OCI-LY7 (cell line): ENCODE data around the gene DAB2IP.

Source experiments
- CTCF ChIP-seq: fragments of 200-600 bp; sonication (generic); conservative IDR thresholded peaks from 2 replicates; pipeline ENCODE4 v1.5.1; 2014; ENCODE audit warnings: mild to moderate bottlenecking, antibody characterized with exemption, low read length, moderate library complexity, mixed read lengths
- EZH2phosphoT487 ChIP-seq: fragments of 200-600 bp; sonication (generic); IDR thresholded peaks from 2 replicates; pipeline ENCODE4 v1.6.1; 2018; ENCODE audit warnings: low read depth, borderline replicate concordance, mild to moderate bottlenecking, mixed run types, antibody characterized with exemption, low read length, moderate library complexity, mixed read lengths

- no peak for TF ChIP-seq CTCF
- no peak for TF ChIP-seq EZH2phosphoT487
These were observed 134.5 kb downstream of the DAB2IP start for GRCh38 chr9:121785673-121786542.
